ENCODE measurements around the gene FPGS.

GRCh38 chr9:127776924-127777289, 25.8 kb upstream of the FPGS start:
- TF ChIP-seq CTCF (IDR thresholded peaks at IDR 0.05) (no peak), POLR2A (IDR thresholded peaks at IDR 0.05) (no peak)

All from body of pancreas (tissue), 4 donors.